Hematopoietic multipotent progenitor cell treated with erythropoietin and hydrocortisone succinate and interleukin-3 and kit ligand, for 4 days (in vitro differentiated cells): Measurements from ENCODE around the gene ZNF397.

Experiments used
- DNase-seq: peaks from one replicate; pipeline ENCODE4 v3.0.0-alpha.2; 2015

ZNF397 gene

GRCh38 chr18:35306588-35307250, 65.9 kb downstream of the ZNF397 start:
- DNase-seq = no peak
